Urinary bladder (tissue), 4 donors: ENCODE measurements around the gene MYO1D. TPM values are rescaled to one million over a fixed set of nuclear protein-coding genes. Genes with fewer than 3 reads are reported as not detected.

Experiments used
- DNase-seq: peaks from one replicate; pipeline ENCODE4 v3.0.0-alpha.2; 2015; ENCODE audit errors: extremely low spot score
- H3K27ac ChIP-seq: one replicate; pipeline ENCODE4 v1.5.1; 2013; ENCODE audit warnings: low read depth, mild to moderate bottlenecking, moderate library complexity
- H3K36me3 ChIP-seq: one replicate; pipeline ENCODE4 v1.6.1; 2013; ENCODE audit warnings: mild to moderate bottlenecking, moderate library complexity; ENCODE audit not compliant: insufficient read depth
- H3K4me1 ChIP-seq: one replicate; pipeline ENCODE4 v1.6.1; 2013; ENCODE audit warnings: mild to moderate bottlenecking, moderate library complexity; ENCODE audit not compliant: insufficient read depth
- H3K4me3 ChIP-seq: one replicate; pipeline ENCODE4 v1.5.1; 2013; ENCODE audit warnings: low read depth, low read length
- WGBS: extraction: QIAGEN DNeasy Blood & Tissue Kit; methylation state at CpG from one replicate; pipeline ENCODE4 v1.1.7; 2013; 5-methylcytosine and 5-hydroxymethylcytosine counted together
- polyA plus RNA-seq: library from polyadenylated mRNA; stranded (reverse); fragments of 200-250 nt; gene quantifications from one replicate; pipeline ENCODE4 v1.2.3, GENCODE V29; 2013
- small RNA-seq: library from RNA; depleted of rRNA; stranded (forward); fragments of <200 nt; gene quantifications from one replicate; pipeline ENCODE3, GENCODE V24; 2014
- total RNA-seq: library from RNA; depleted of rRNA; stranded (reverse); fragments of >200 nt; gene quantifications from one replicate; pipeline ENCODE4 v1.2.3, GENCODE V29; 2014
- donor health status: healthy with polysubstance abuse.
- donor health status: healthy.

MYO1D gene
- total and polyA plus RNA-seq, 2 donors: 18.7 to 31.7 TPM

- H3K27ac ChIP-seq: no peak overlapping the region
- 10% methylated on average over 29 of the region's 29 CpGs for WGBS
- H3K36me3 ChIP-seq: no peaks in the 10 kb centered on the region
- peak overlapping the region; percentile 93 for H3K4me3 ChIP-seq
- no peak for DNase-seq
- no peaks in the 10 kb centered on the region for H3K4me1 ChIP-seq
Observed at GRCh38 chr17:32443827-32444300, 433.1 kb downstream of the MYO1D start.

Small RNA genes within 50 kb of the gene (small RNA-seq; reads per million reads assigned to genes)
- not detected for gene RF00019

Other genes starting within 250 kb of the MYO1D start
- 79.7 TPM for gene TMEM98, start 51.0 kb upstream of the MYO1D start, total RNA-seq
- 86.3 TPM for gene TMEM98, start 51.0 kb upstream of the MYO1D start, polyA plus RNA-seq
- gene SPACA3, start 114.7 kb upstream of the MYO1D start, total RNA-seq: not detected
- gene SPACA3, start 114.7 kb upstream of the MYO1D start, polyA plus RNA-seq: not detected